GM21717 (cell line): ENCODE data around the gene IGLL5.
"Not testable (repeated sequence)": the region's sequence is repeated elsewhere in the genome, so short reads cannot be mapped to it uniquely, and the experiment has no call there.

ENCODE experiments used
- ATAC-seq: cut with Tn5 transposase; IDR thresholded peaks from one replicate; pipeline ENCODE4 v1.9.1; 2021; ENCODE audit warnings: mild to moderate bottlenecking, moderate library complexity; ENCODE audit not compliant: unreplicated experiment

Gene IGLL5

GRCh38 chr22:22899342-22900080 lies 11.9 kb downstream of the IGLL5 start:
- ATAC-seq, result not testable (repeated sequence)

- not testable (repeated sequence) for ATAC-seq
Measured at GRCh38 chr22:22900527-22901205, 13.1 kb downstream of the IGLL5 start.

GRCh38 chr22:22901578-22902218 lies 14.1 kb downstream of the IGLL5 start:
- no peak for ATAC-seq

GRCh38 chr22:22902247-22903001 lies 14.8 kb downstream of the IGLL5 start:
- no peak for ATAC-seq

- ATAC-seq, result no peak
Measured at GRCh38 chr22:22903355-22903777, 15.8 kb downstream of the IGLL5 start.

GRCh38 chr22:22903781-22904192 lies 16.2 kb downstream of the IGLL5 start:
- not testable (repeated sequence) for ATAC-seq

GRCh38 chr22:22904736-22905135 lies 17.1 kb downstream of the IGLL5 start:
- not testable (repeated sequence) for ATAC-seq

- not testable (repeated sequence) for ATAC-seq
Measured at GRCh38 chr22:22906391-22906790, 18.8 kb downstream of the IGLL5 start.

GRCh38 chr22:22906907-22907550 lies 19.4 kb downstream of the IGLL5 start:
- no peak for ATAC-seq

GRCh38 chr22:22907551-22908494 lies 20.2 kb downstream of the IGLL5 start:
- ATAC-seq, result no peak

GRCh38 chr22:22908495-22908861 lies 20.9 kb downstream of the IGLL5 start:
- ATAC-seq, result no peak

- no peak for ATAC-seq
Measured at GRCh38 chr22:22908941-22909604, 21.5 kb downstream of the IGLL5 start.

GRCh38 chr22:22909605-22910271 lies 22.1 kb downstream of the IGLL5 start:
- no peak for ATAC-seq

GRCh38 chr22:22910272-22911240 lies 22.9 kb downstream of the IGLL5 start:
- ATAC-seq, result no peak

GRCh38 chr22:22911327-22912134 lies 23.9 kb downstream of the IGLL5 start:
- no peak for ATAC-seq
